ENCODE results near the gene RGR.
"Not testable (repeated sequence)": the region's sequence is repeated elsewhere in the genome, so short reads cannot be mapped to it uniquely, and the experiment has no call there.

RGR gene

GRCh38 chr10:84261236-84261915 is 16.5 kb downstream of the RGR start:
- no peak for DNase-seq

GRCh38 chr10:84262190-84262956 is 17.5 kb downstream of the RGR start:
- DNase-seq = no peak

- no peak for DNase-seq
Measured at GRCh38 chr10:84263716-84264115, 18.9 kb downstream of the RGR start.

DNA sequence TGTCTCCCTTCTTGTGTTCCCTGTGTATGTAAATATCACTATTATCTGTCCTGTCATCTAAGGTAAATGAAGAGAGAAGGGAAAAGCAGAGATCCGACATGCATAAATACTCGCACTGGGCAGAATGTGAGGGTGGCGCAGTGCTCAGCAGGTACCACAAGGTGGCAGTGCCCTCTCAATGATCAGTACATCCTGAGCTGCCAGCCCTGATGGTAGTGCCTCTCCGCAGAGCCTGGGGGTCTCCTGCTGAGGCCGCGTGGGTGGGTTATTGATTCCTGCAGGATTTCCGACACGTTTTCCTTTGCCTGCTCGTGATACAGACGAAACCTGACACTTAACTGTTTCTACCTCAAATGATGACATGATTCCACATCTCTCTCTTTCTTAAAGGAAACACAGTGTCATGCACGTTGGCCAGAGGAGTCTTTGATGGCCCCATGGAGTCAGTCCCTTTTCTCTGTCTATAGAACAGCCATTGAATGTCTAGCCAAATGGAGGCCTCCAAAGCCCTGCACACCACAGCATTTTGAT is 19.8 kb downstream of the RGR start:
- DNase-seq = peak; percentile 53 to 66

DNA sequence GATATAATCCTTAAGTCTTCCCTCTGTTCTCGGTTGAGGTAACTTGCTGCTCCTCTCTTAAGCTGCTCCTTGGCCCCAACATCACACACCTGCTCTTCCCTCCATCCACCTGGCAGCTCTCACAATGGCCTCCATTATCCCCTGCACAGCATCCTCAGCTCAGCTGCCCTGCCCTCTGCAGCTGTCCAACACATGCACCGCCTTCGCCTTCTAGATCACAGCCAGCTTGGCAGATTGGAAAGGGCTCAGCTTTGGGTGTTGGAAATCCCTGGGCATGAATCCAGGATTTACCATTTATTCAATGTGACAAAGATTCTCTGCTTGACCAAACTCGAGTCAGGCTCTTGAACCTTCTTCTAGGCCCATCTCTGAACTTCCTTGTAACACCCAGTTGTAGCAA is 20.6 kb downstream of the RGR start:
- no peak for DNase-seq

DNA sequence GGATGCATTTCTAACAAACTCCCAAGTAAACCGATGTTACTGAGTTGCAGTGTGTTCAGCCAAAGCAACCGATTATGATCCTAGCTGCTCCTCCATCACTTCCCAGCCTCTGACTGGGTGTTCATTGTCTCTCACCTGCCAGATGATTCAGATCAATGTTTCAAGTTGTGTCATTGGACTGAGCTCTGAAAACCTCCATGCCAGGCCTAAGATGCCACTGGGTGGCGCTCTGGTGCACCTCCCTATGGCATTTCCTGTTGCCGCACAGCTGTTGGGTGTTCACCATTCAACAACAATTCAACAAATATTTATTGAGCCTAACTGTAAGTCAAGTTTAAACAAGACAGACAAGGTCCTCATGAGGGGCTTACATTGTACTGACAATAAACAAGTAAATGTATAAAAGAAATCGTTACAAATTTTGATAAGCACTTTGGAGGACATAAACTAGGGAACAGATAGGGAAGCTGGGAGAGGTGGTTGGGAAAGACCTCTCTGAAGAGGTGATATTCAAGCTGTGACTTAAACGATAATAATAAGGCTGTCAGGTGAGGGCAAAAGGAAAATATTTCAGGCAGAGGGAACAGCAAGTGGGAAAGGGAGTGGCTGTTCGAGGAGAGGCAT is 22.8 kb downstream of the RGR start:
- DNase-seq = peak; percentile 32 to 64

DNA sequence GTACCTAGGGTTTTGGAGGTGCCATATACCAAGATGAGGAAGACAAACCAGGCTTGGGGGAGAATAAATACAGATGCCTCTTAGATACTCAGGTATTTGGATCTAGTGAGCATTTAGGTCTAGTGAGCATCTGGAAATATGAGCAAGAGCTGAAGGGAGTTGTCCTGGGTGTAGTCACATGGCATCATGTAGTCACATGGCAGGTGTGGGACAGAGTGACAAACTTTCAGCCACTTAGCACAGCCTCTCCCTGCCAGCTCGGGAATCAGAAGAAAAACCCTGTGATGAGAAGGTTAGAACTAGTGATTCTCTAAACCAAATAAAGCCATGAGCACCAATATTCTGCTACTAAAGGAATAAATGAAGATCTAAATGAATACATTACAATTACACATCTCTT is 24.3 kb downstream of the RGR start:
- no peak for DNase-seq

GRCh38 chr10:84269773-84270172 is 24.9 kb downstream of the RGR start:
- DNase-seq = no peak

GRCh38 chr10:84270708-84271107 is 25.9 kb downstream of the RGR start:
- DNase-seq = no peak

GRCh38 chr10:84279876-84280475 is 35.1 kb downstream of the RGR start:
- DNase-seq = not testable (repeated sequence)

GRCh38 chr10:84286695-84287094 is 41.8 kb downstream of the RGR start:
- no peak for DNase-seq

GRCh38 chr10:84288151-84288550 is 43.3 kb downstream of the RGR start:
- DNase-seq = no peak

DNA sequence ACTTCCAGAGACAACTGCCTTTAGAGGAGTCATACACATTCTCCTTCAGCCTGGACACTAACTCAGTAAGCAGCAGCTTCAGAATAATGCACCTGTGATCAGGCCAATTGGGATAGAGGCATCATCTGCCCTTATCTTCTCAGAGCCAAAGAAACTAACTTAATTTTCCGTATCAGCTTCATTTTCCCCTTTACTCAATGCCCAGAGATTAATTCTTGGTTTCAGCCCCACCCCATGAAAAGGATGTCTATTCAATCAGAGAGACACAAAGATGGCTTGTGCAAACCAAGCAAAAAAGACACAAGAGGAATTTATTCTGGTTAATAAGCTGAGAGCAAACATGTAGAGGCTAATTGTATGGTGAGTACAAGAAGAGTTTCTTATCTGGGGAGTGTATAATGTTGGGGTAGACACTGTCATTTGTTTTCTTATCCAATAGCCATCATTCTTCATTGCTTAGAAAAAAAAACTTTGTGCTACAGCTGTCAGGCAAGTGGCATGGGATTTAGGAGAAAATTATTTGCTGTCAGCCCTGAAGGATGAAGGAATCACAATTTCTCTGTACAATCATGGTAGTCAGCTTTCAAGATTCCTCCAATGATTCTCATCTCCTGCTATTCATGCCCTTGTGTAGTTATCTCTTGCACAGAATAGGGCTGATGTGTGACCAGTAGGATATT is 44.8 kb downstream of the RGR start:
- no peak for DNase-seq

DNA sequence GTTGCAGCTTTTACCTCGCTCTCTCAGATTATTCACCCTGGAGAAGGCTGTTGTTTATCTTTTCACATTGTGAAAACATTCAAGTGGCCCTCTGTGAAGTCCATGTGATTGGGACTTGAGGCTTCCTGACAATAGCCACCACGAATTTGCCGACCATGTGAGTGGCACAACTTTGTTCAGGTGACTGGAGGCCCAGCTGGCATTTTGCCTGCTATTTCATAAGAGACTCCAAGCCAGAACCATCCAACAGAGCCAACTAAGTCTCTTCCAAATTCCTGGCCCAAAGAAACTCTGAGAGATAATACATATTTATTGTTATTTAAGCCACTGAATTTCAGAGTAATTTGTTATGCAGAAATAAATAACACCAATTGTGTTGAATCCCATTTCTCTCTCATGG is 45.4 kb downstream of the RGR start:
- no peak for DNase-seq

DNA sequence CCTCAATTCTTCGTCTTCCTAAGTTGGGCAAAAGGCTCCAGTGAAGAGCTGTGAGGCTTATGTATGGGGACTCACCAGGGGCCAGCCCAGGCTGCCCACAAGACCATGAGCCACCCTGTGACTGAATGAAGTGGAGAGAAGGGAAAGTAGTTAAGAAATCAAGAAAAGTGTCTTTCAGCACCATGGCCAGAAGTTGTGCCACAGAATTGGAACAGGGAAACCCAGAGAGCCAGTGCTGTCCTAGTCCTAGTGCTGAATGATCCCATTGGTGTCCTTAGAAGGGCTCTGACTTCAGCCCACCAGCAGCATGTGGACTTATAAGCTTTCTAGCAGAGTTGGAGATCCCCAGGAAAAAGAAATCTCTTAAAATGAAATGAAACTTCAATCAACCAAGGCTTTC is 46.5 kb downstream of the RGR start:
- no peak for DNase-seq

GRCh38 chr10:84292502-84292901 is 47.6 kb downstream of the RGR start:
- DNase-seq = no peak

DNA sequence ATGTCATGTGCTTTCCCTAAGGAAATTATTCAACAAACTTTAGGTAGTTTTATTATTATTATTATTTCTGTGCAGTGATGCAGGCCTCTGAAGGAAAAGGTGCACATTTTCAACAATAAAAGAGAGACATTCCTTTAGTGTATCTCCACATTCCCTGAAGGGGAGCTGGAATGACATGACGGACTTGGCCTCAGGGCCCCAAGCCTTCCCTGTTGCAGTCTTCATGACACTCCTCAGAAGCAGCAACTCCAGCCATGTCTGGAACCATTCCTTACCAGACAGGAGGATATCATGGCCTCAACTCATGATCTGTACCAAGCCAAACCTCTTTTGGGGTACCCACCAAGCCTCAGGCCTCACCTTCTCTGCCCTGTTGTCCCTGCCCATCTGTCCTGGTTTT is 48.3 kb downstream of the RGR start:
- no peak for DNase-seq

- DNase-seq = no peak
Measured at GRCh38 chr10:84293574-84294016, 48.7 kb downstream of the RGR start.

GRCh38 chr10:84294766-84295447 is 50.1 kb downstream of the RGR start:
- DNase-seq = no peak

DNA sequence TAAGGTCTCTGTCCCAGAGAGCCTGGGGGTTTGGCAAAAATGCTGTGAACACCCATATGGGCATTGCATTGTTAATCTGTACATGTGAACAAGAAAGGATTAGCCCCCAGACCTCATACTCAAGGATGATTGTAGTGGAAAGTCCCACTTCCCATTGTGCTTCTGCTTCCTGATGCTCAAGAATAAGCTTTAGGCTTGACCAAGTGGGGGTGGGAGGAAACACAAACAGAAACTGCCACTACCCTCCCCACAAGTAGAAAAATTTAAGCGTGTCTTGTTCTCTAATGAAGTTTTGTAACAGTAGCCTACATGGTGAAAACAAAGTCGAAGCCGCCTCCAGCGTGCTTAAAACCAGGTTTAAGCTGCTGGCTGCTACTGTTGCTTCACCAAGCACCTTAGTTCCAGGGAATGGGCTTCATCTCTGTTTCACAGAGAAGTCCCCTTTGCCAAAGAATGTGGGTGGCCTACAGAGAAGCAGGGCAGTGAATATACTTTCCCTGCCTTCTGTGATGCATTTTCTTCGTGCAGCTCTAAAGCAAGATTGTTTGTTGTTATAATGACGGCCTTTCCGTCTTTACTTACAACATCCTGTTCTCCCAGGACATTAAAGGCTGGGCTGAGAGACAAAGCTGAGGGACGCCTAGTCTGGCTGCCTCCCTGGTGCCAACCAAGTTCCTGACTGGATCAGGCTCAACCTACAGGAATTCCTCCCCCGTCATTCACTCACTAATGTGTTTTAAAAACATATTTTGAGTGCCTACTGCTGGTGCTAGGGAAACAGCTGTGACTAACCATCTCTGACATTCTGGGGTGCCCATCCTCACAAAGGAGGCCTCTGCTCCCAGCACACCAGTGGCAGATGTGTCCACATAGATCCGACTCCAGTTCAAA is 51.5 kb downstream of the RGR start:
- no peak for DNase-seq

DNA sequence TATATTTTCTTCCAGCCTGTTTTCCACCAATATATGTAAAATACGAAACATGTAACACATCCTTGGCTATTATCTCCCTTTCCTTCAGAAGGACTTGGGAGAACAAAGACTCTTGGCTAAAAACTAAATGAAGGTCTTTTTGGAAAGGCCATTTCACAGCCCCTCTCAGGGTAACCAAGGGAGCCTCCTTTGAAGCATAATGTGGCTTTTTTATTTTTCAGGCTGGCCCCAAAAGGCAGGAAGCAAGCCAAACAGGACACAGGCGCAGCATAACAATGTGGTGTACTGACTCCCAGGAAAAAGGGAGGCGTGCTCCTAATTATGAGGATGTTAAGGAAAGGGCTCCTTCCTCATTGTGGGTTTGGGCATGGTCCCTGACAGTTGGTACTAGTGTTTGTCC is 53.2 kb downstream of the RGR start:
- DNase-seq = no peak

All from stimulated activated CD4-positive, alpha-beta T cell treated with anti-CD3 and anti-CD28 coated beads, Interleukin-4, amount 100 ng/mL, for 4 hours (primary cell).